Choroid plexus epithelial cell (primary cell): ENCODE measurements around the gene BUD13.
"Not testable (repeated sequence)": the region's sequence is repeated elsewhere in the genome, so short reads cannot be mapped to it uniquely, and the experiment has no call there.

Experiments used
- DNase-seq: peaks from one replicate; pipeline ENCODE4 v3.0.0-alpha.2; 2010; ENCODE audit warnings: low read depth
- H3K4me3 ChIP-seq: 2 replicates; pipeline ENCODE4 v1.5.1; 2011; ENCODE audit warnings: low read depth, mild to moderate bottlenecking, control low read depth, low read length, moderate library complexity
- CTCF ChIP-seq: conservative IDR thresholded peaks from 2 replicates; pipeline ENCODE4 v1.5.1; 2011; ENCODE audit warnings: low read depth, mild to moderate bottlenecking, control low read depth, inconsistent platforms, low read length, moderate library complexity

Gene BUD13

GRCh38 chr11:116776522-116776984 lies 3.8 kb upstream of the BUD13 start:
- TF ChIP-seq CTCF = no peak
- DNase-seq = no peak
- H3K4me3 ChIP-seq = no peak overlapping the region

GRCh38 chr11:116775975-116776374 lies 3.2 kb upstream of the BUD13 start:
- H3K4me3 ChIP-seq = no peak overlapping the region
- TF ChIP-seq CTCF = no peak
- DNase-seq = no peak

- TF ChIP-seq CTCF = no peak
- H3K4me3 ChIP-seq = no peak overlapping the region
- no peak for DNase-seq
Measured at GRCh38 chr11:116774661-116775060, 1.9 kb upstream of the BUD13 start.

- DNase-seq = peak; percentile 11
- peak overlapping the region; percentile 96 for H3K4me3 ChIP-seq
- no peak for TF ChIP-seq CTCF
Measured at GRCh38 chr11:116773203-116774097, 663 bp upstream of the BUD13 start.

- H3K4me3 ChIP-seq = peak overlapping the region; percentile 96
- TF ChIP-seq CTCF = no peak
- DNase-seq = no peak
Measured at GRCh38 chr11:116771935-116772334, 852 bp downstream of the BUD13 start.

- DNase-seq = no peak
- TF ChIP-seq CTCF = no peak
- H3K4me3 ChIP-seq = no peak overlapping the region
Measured at GRCh38 chr11:116762132-116762531, 10.7 kb downstream of the BUD13 start.

GRCh38 chr11:116756044-116756443 lies 16.7 kb downstream of the BUD13 start:
- not testable (repeated sequence) for H3K4me3 ChIP-seq, DNase-seq
